Measurements from ENCODE around the gene KDM7A. TPM values are rescaled to one million over a fixed set of nuclear protein-coding genes. Genes with fewer than 3 reads are reported as not detected.

KDM7A gene
- total and polyA plus RNA-seq, 10 of the 15 experiments (the other 5 are each of a cell fraction or from before 2014, with no cell fraction given): 0.07 to 0.96 (median 0.74) TPM

DNA sequence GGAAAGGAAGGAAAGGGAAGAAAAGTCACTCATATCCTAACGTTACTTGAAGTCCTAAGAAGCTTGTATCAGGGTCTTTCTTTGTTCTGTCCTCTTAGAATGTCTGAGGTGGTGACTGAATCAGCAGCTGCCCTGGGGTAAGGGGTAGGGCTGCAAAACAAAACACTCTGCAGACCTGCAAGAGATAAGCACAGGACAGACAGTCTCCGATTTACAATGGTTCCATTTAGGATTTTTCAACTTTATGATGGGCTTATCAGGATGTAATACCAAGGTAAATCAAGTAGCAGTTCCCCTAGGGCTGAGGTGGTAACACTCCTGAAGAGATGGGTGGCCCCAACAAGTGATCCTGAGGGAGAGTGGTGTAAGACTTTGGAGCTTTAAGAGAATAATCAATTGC lies 16.5 kb downstream of the KDM7A start:
- in situ Hi-C loops (cut with MboI): no loop called here
- Histone ChIP-seq H3K9ac (ENCODE audit: control insufficient read depth, insufficient read depth, low read length) (no peak overlapping the region), H2AFZ (ENCODE audit: control insufficient read depth, low read depth, low read length) (no peak overlapping the region), H3K4me3 (no peak overlapping the region), H3K9me3 (replicated peaks; ENCODE audit: control insufficient read depth, insufficient read depth, low read length) (no peaks in the 10 kb centered on the region), H4K20me1 (ENCODE audit: control insufficient read depth, insufficient read depth) (no peaks in the 10 kb centered on the region; the same call in 1 of the 2 replicates), H3K36me3 (ENCODE audit: control insufficient read depth in 2 of 2, insufficient read depth in 2 of 2, low read length in 1 of 2) (no peaks in the 10 kb centered on the region), H3K4me2 (ENCODE audit: control insufficient read depth, insufficient read depth) (no peak overlapping the region), H3K27ac (ENCODE audit: control insufficient read depth, insufficient read depth) (no peak overlapping the region), H3K27me3 (replicated peaks in 1 of 2; ENCODE audit: control insufficient read depth in 2 of 2, insufficient read depth in 2 of 2, low read length in 1 of 2) (no peaks in the 10 kb centered on the region), H3K4me1 (ENCODE audit: control insufficient read depth, insufficient read depth, low read length) (no peaks in the 10 kb centered on the region), H3K79me2 (ENCODE audit: control insufficient read depth, insufficient read depth, low read length) (no peaks in the 10 kb centered on the region)
- SMC1A ChIA-PET (ENCODE audit: uncharacterized antibody, unreplicated experiment): no interaction called here
- RAD21 ChIA-PET (ENCODE audit: unreplicated experiment): no interaction called here
- POLR2A ChIA-PET: no interaction called here
- BruUV-seq (replicated peaks): no TSS peak
- ATAC-seq (no peak), FAIRE-seq (no peak), DNase-seq (ENCODE audit: low read depth, low spot score) (no peak)
- TF ChIP-seq HDGF (IDR thresholded peaks at IDR 0.05) (no peak), PML (IDR thresholded peaks at IDR 0.05; ENCODE audit: low read length) (no peak), RELA (IDR thresholded peaks at IDR 0.05; ENCODE audit: borderline replicate concordance, partially characterized antibody) (no peak), NBN (IDR thresholded peaks at IDR 0.05) (no peak)
- TF ChIP-seq, protein P1, sequence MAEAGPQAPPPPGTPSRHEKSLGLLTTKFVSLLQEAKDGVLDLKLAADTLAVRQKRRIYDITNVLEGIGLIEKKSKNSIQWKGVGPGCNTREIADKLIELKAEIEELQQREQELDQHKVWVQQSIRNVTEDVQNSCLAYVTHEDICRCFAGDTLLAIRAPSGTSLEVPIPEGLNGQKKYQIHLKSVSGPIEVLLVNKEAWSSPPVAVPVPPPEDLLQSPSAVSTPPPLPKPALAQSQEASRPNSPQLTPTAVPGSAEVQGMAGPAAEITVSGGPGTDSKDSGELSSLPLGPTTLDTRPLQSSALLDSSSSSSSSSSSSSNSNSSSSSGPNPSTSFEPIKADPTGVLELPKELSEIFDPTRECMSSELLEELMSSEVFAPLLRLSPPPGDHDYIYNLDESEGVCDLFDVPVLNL (IDR thresholded peaks at IDR 0.05; ENCODE audit: low read depth, low read length): no peak
- 19% methylated on average over 2 of the region's 2 CpGs for WGBS (ENCODE audit: insufficient coverage, insufficient replicate concordance, low lambda C conversion rate, missing lambda C conversion rate)
- CTCF ChIA-PET: no interaction called here
- intact Hi-C loops (cut with micrococcal nuclease; ENCODE audit: unreplicated experiment): no loop called here

DNA sequence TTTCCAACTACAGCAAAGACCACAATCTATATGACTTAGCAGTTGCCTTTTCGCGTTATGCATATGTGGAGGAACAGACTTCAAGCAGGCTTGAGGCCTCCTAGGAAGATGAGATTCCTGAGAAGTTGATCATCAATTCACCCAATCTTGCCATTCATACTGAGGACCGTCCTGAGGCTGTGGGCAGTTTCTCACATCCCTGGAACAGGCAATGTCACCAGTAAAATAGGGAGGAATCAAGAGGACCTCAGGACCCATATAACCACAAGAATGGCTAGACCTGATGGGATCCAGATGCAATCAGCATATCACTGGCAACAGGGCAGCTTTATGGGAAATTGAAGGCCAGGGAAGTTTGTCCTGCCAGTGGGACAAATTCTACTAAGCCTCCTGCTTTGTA lies 17.3 kb downstream of the KDM7A start:
- WGBS (ENCODE audit: insufficient coverage, insufficient replicate concordance, low lambda C conversion rate, missing lambda C conversion rate): 80% methylated on average over 3 of the region's 3 CpGs
- no peaks in the 10 kb centered on the region for H3K27me3 ChIP-seq (replicated peaks in 1 of 2; ENCODE audit: control insufficient read depth in 2 of 2, insufficient read depth in 2 of 2, low read length in 1 of 2)
- no peaks in the 10 kb centered on the region for H3K79me2 ChIP-seq (ENCODE audit: control insufficient read depth, insufficient read depth, low read length)
- no peaks in the 10 kb centered on the region for H3K9me3 ChIP-seq (replicated peaks; ENCODE audit: control insufficient read depth, insufficient read depth, low read length)
- FAIRE-seq (no peak), DNase-seq (ENCODE audit: low read depth, low spot score) (no peak), ATAC-seq (no peak)
- H2AFZ ChIP-seq (ENCODE audit: control insufficient read depth, low read depth, low read length): no peak overlapping the region
- no peak overlapping the region for H3K9ac ChIP-seq (ENCODE audit: control insufficient read depth, insufficient read depth, low read length)
- H3K36me3 ChIP-seq (ENCODE audit: control insufficient read depth in 2 of 2, insufficient read depth in 2 of 2, low read length in 1 of 2): no peaks in the 10 kb centered on the region
- intact Hi-C loops (cut with micrococcal nuclease; ENCODE audit: unreplicated experiment): no loop called here
- RAD21 ChIA-PET (ENCODE audit: unreplicated experiment): no interaction called here
- in situ Hi-C loops (cut with MboI): no loop called here
- H3K4me2 ChIP-seq (ENCODE audit: control insufficient read depth, insufficient read depth): no peak overlapping the region
- H4K20me1 ChIP-seq (ENCODE audit: control insufficient read depth, insufficient read depth): no peaks in the 10 kb centered on the region
- no peak overlapping the region for H3K27ac ChIP-seq (ENCODE audit: control insufficient read depth, insufficient read depth)
- CTCF ChIA-PET: no interaction called here
- no peak overlapping the region for H3K4me3 ChIP-seq
- H3K4me1 ChIP-seq (ENCODE audit: control insufficient read depth, insufficient read depth, low read length): no peaks in the 10 kb centered on the region
- POLR2A ChIA-PET: no interaction called here
- SMC1A ChIA-PET (ENCODE audit: uncharacterized antibody, unreplicated experiment): no interaction called here
- BruUV-seq (replicated peaks): no TSS peak
- TF ChIP-seq, protein P2, sequence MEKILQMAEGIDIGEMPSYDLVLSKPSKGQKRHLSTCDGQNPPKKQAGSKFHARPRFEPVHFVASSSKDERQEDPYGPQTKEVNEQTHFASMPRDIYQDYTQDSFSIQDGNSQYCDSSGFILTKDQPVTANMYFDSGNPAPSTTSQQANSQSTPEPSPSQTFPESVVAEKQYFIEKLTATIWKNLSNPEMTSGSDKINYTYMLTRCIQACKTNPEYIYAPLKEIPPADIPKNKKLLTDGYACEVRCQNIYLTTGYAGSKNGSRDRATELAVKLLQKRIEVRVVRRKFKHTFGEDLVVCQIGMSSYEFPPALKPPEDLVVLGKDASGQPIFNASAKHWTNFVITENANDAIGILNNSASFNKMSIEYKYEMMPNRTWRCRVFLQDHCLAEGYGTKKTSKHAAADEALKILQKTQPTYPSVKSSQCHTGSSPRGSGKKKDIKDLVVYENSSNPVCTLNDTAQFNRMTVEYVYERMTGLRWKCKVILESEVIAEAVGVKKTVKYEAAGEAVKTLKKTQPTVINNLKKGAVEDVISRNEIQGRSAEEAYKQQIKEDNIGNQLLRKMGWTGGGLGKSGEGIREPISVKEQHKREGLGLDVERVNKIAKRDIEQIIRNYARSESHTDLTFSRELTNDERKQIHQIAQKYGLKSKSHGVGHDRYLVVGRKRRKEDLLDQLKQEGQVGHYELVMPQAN (conservative IDR thresholded peaks at IDR 0.05): no peak
- TF ChIP-seq, protein P3, sequence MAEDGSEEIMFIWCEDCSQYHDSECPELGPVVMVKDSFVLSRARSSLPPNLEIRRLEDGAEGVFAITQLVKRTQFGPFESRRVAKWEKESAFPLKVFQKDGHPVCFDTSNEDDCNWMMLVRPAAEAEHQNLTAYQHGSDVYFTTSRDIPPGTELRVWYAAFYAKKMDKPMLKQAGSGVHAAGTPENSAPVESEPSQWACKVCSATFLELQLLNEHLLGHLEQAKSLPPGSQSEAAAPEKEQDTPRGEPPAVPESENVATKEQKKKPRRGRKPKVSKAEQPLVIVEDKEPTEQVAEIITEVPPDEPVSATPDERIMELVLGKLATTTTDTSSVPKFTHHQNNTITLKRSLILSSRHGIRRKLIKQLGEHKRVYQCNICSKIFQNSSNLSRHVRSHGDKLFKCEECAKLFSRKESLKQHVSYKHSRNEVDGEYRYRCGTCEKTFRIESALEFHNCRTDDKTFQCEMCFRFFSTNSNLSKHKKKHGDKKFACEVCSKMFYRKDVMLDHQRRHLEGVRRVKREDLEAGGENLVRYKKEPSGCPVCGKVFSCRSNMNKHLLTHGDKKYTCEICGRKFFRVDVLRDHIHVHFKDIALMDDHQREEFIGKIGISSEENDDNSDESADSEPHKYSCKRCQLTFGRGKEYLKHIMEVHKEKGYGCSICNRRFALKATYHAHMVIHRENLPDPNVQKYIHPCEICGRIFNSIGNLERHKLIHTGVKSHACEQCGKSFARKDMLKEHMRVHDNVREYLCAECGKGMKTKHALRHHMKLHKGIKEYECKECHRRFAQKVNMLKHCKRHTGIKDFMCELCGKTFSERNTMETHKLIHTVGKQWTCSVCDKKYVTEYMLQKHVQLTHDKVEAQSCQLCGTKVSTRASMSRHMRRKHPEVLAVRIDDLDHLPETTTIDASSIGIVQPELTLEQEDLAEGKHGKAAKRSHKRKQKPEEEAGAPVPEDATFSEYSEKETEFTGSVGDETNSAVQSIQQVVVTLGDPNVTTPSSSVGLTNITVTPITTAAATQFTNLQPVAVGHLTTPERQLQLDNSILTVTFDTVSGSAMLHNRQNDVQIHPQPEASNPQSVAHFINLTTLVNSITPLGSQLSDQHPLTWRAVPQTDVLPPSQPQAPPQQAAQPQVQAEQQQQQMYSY (CRISPR knock-in tag; IDR thresholded peaks at IDR 0.05): no peak

All from GM12878 (cell line).